Activated T-cell treated with anti-CD3 and anti-CD28 coated beads, Interleukin-2, amount 50 U/mL, for 24 hours (primary cell): Measurements from ENCODE around the gene SLC25A39.
A peak's percentile ranks its signal among the peaks of the same experiment; 100 is the strongest.
"Not testable (repeated sequence)": the region's sequence is repeated elsewhere in the genome, so short reads cannot be mapped to it uniquely, and the experiment has no call there.

ENCODE experiments used
- DNase-seq: peaks from one replicate; pipeline ENCODE4 v3.0.0-alpha.2; 2020
- H3K27ac Mint-ChIP-seq: 2 replicates; pipeline ENCODE4 v1.8.0; 2020; ENCODE audit warnings: mild to moderate bottlenecking, mixed read lengths
- H3K27me3 Mint-ChIP-seq: 2 replicates; pipeline ENCODE4 v1.8.0; 2020; ENCODE audit warnings: mixed read lengths
- H3K36me3 Mint-ChIP-seq: 2 replicates; pipeline ENCODE4 v1.8.0; 2020; ENCODE audit warnings: low read depth, mixed read lengths
- H3K4me1 Mint-ChIP-seq: 2 replicates; pipeline ENCODE4 v1.8.0; 2020; ENCODE audit warnings: low read depth, mixed read lengths
- H3K4me3 Mint-ChIP-seq: 2 replicates; pipeline ENCODE4 v1.8.0; 2020; ENCODE audit warnings: mild to moderate bottlenecking, moderate library complexity, mixed read lengths
- H3K9me3 Mint-ChIP-seq: 2 replicates; pipeline ENCODE4 v1.8.0; 2020; ENCODE audit warnings: mixed read lengths

Gene SLC25A39

GRCh38 chr17:44348234-44348987 is 23.8 kb upstream of the SLC25A39 start:
- Mint-ChIP-seq H3K9me3 (no peaks in the 10 kb centered on the region), H3K36me3 (peaks cover 17% of the 10 kb centered on the region), H3K27me3 (no peaks in the 10 kb centered on the region), H3K4me1 (peaks cover 27% of the 10 kb centered on the region), H3K27ac (peak overlapping the region; percentile 51), H3K4me3 (no peak overlapping the region)
- DNase-seq, result no peak

- H3K9me3 Mint-ChIP-seq, H3K4me3 Mint-ChIP-seq, H3K27me3 Mint-ChIP-seq, DNase-seq: not testable (repeated sequence)
- peaks cover 23% of the 10 kb centered on the region for H3K4me1 Mint-ChIP-seq
- peak overlapping the region; percentile 50 for H3K27ac Mint-ChIP-seq
- H3K36me3 Mint-ChIP-seq, result peaks cover 12% of the 10 kb centered on the region
Observed at GRCh38 chr17:44347206-44348055, 22.8 kb upstream of the SLC25A39 start.

- H3K27ac Mint-ChIP-seq, result no peak overlapping the region
- DNase-seq, result no peak
- H3K4me1 Mint-ChIP-seq, result peaks cover 23% of the 10 kb centered on the region
- peaks cover 4% of the 10 kb centered on the region for H3K36me3 Mint-ChIP-seq
- no peaks in the 10 kb centered on the region for H3K27me3 Mint-ChIP-seq
- peak overlapping the region; percentile 88 for H3K4me3 Mint-ChIP-seq
- H3K9me3 Mint-ChIP-seq, result no peaks in the 10 kb centered on the region
Observed at GRCh38 chr17:44346064-44346844, 21.6 kb upstream of the SLC25A39 start.

GRCh38 chr17:44345454-44346026 is 20.9 kb upstream of the SLC25A39 start:
- DNase-seq, result peak; percentile 65
- H3K27me3 Mint-ChIP-seq, result no peaks in the 10 kb centered on the region

GRCh38 chr17:44344939-44345453 is 20.4 kb upstream of the SLC25A39 start, which contains the start of gene GRN:
GRN (plus strand) TSS chr17:44345302; CDS start chr17:44349165, 3,863 bp downstream.
- peaks cover 4% of the 10 kb centered on the region for H3K36me3 Mint-ChIP-seq
- no peaks in the 10 kb centered on the region for H3K27me3 Mint-ChIP-seq
- no peaks in the 10 kb centered on the region for H3K9me3 Mint-ChIP-seq
- peak within 1 kb of the TSS; percentile 88 for H3K4me3 Mint-ChIP-seq
- H3K27ac Mint-ChIP-seq, result peak within 1 kb of the TSS; percentile 85
- peak; percentile 86 for DNase-seq
- H3K4me1 Mint-ChIP-seq, result peaks cover 23% of the 10 kb centered on the region

More at GRCh38 chr17:44345454-44346026, 20.9 kb upstream of the SLC25A39 start:
- Mint-ChIP-seq H3K36me3 (peaks cover 4% of the 10 kb centered on the region), H3K4me3 (peak overlapping the region; percentile 88), H3K27ac (peak overlapping the region; percentile 85), H3K4me1 (peaks cover 23% of the 10 kb centered on the region), H3K9me3 (no peaks in the 10 kb centered on the region)

GRCh38 chr17:44343510-44344209 is 19.0 kb upstream of the SLC25A39 start:
- Mint-ChIP-seq H3K4me1 (peaks cover 23% of the 10 kb centered on the region), H3K27ac (no peak overlapping the region), H3K9me3 (no peaks in the 10 kb centered on the region), H3K27me3 (no peaks in the 10 kb centered on the region), H3K4me3 (no peak overlapping the region), H3K36me3 (peaks cover 4% of the 10 kb centered on the region)
- no peak for DNase-seq

- not testable (repeated sequence) for H3K36me3 Mint-ChIP-seq, H3K4me3 Mint-ChIP-seq, H3K27me3 Mint-ChIP-seq, H3K27ac Mint-ChIP-seq, H3K9me3 Mint-ChIP-seq, DNase-seq
- H3K4me1 Mint-ChIP-seq, result peaks cover 11% of the 10 kb centered on the region
Observed at GRCh38 chr17:44340553-44340952, 15.9 kb upstream of the SLC25A39 start.

- Mint-ChIP-seq H3K27ac (no peak overlapping the region), H3K4me3 (no peak overlapping the region), H3K9me3 (no peaks in the 10 kb centered on the region), H3K27me3 (no peaks in the 10 kb centered on the region), H3K36me3 (no peaks in the 10 kb centered on the region), H3K4me1 (peaks cover 4% of the 10 kb centered on the region)
- DNase-seq, result no peak
Observed at GRCh38 chr17:44338702-44339101, 14.1 kb upstream of the SLC25A39 start.

- peaks cover 9% of the 10 kb centered on the region for H3K4me1 Mint-ChIP-seq
- no peak for DNase-seq
- H3K36me3 Mint-ChIP-seq, result no peaks in the 10 kb centered on the region
- no peak overlapping the region for H3K27ac Mint-ChIP-seq
- no peaks in the 10 kb centered on the region for H3K9me3 Mint-ChIP-seq
- H3K27me3 Mint-ChIP-seq, result no peaks in the 10 kb centered on the region
- no peak overlapping the region for H3K4me3 Mint-ChIP-seq
Observed at GRCh38 chr17:44335968-44336367, 11.3 kb upstream of the SLC25A39 start.

GRCh38 chr17:44335564-44335963 is 10.9 kb upstream of the SLC25A39 start:
- no peak for DNase-seq
- no peak overlapping the region for H3K27ac Mint-ChIP-seq
- peaks cover 10% of the 10 kb centered on the region for H3K4me1 Mint-ChIP-seq
- H3K27me3 Mint-ChIP-seq, result no peaks in the 10 kb centered on the region
- no peaks in the 10 kb centered on the region for H3K36me3 Mint-ChIP-seq
- no peaks in the 10 kb centered on the region for H3K9me3 Mint-ChIP-seq
- H3K4me3 Mint-ChIP-seq, result no peak overlapping the region

GRCh38 chr17:44334727-44335126 is 10.1 kb upstream of the SLC25A39 start:
- Mint-ChIP-seq H3K9me3 (no peaks in the 10 kb centered on the region), H3K27ac (no peak overlapping the region), H3K4me1 (peaks cover 10% of the 10 kb centered on the region), H3K27me3 (no peaks in the 10 kb centered on the region), H3K4me3 (no peak overlapping the region), H3K36me3 (no peaks in the 10 kb centered on the region)
- no peak for DNase-seq

GRCh38 chr17:44334315-44334714 is 9.7 kb upstream of the SLC25A39 start:
- no peak overlapping the region for H3K27ac Mint-ChIP-seq
- H3K27me3 Mint-ChIP-seq, result no peaks in the 10 kb centered on the region
- no peaks in the 10 kb centered on the region for H3K9me3 Mint-ChIP-seq
- H3K4me1 Mint-ChIP-seq, result peaks cover 10% of the 10 kb centered on the region
- no peak overlapping the region for H3K4me3 Mint-ChIP-seq
- no peaks in the 10 kb centered on the region for H3K36me3 Mint-ChIP-seq
- no peak for DNase-seq

- DNase-seq, result no peak
- H3K27me3 Mint-ChIP-seq, result no peaks in the 10 kb centered on the region
- no peaks in the 10 kb centered on the region for H3K9me3 Mint-ChIP-seq
- no peak overlapping the region for H3K27ac Mint-ChIP-seq
- H3K36me3 Mint-ChIP-seq, result no peaks in the 10 kb centered on the region
- no peak overlapping the region for H3K4me3 Mint-ChIP-seq
- peaks cover 7% of the 10 kb centered on the region for H3K4me1 Mint-ChIP-seq
Observed at GRCh38 chr17:44333371-44333770, 8.7 kb upstream of the SLC25A39 start.
